ENCODE measurements around the gene CCDC188. TPM values are rescaled to one million over a fixed set of nuclear protein-coding genes. Genes with fewer than 3 reads are reported as not detected.
A peak's percentile ranks its signal among the peaks of the same experiment; 100 is the strongest.

CCDC188 gene
- total and polyA plus RNA-seq, 2 of the 4 experiments (the other 2 are of a cell fraction), result 0.10 TPM; not detected in 1

DNA sequence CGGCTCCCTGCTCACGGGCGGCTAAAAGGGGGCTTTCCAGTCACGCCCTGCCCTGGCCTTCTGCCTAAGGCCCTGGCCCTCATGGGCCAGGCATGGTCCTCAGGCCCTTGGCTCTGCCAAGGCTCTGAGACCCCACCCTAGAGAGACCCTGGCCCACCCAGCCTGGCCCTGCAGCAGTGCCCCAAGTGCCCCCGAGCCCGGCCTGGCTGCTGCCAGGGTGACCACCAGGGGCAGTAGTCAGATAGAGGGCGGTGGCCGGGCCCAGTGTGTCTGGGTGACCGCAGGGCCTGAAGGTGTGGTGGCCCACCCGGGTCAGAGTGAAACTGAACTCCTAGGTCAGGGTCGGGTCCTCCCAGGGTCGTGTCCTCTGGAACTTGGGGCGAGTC lies 29.4 kb upstream of the CCDC188 start:
- Histone ChIP-seq H3K4me3 (ENCODE audit: insufficient read depth, low read depth, low read length) (no peak overlapping the region), H2AK9ac (replicated peaks; ENCODE audit: low read depth, low read length, poor library complexity) (no peak overlapping the region), H3K9me3 (ENCODE audit: control insufficient read depth, insufficient read depth, low read length) (no peaks in the 10 kb centered on the region), H4K5ac (ENCODE audit: low read depth, low read length) (no peak overlapping the region), H3K4me1 (ENCODE audit: control insufficient read depth, insufficient read depth, low read length) (no peaks in the 10 kb centered on the region), H4K20me1 (ENCODE audit: insufficient read depth, low read length) (no peaks in the 10 kb centered on the region), H3K4me2 (ENCODE audit: low read depth, low read length) (no peak overlapping the region), H3K56ac (ENCODE audit: extremely low read depth, insufficient read depth, low read length) (no peak overlapping the region), H3K79me1 (ENCODE audit: low read depth in 1 of 2, low read length in 2 of 2) (no peaks in the 10 kb centered on the region), H4K8ac (ENCODE audit: low read depth in 2 of 2, low read length in 2 of 2) (no peak overlapping the region), H3K14ac (replicated peaks; ENCODE audit: low read depth, low read length) (no peak overlapping the region), H2BK20ac (ENCODE audit: low read depth, low read length) (no peak overlapping the region), H2BK120ac (ENCODE audit: low read depth, low read length) (no peak overlapping the region), H3K18ac (ENCODE audit: low read depth, low read length) (no peak overlapping the region), H3K23ac (ENCODE audit: low read depth, low read length) (no peak overlapping the region), H3K27me3 (ENCODE audit: control insufficient read depth, insufficient read depth, low read length) (peaks cover 40% of the 10 kb centered on the region), H3K36me3 (ENCODE audit: control insufficient read depth, insufficient read depth, low read length) (no peaks in the 10 kb centered on the region), H2AK5ac (ENCODE audit: low read depth, low read length) (no peak overlapping the region), H3K9ac (ENCODE audit: low read depth, low read length) (no peak overlapping the region), H2BK5ac (ENCODE audit: low read depth, low read length, poor library complexity, severe bottlenecking) (no peak overlapping the region), H2AFZ (replicated peaks; ENCODE audit: low read length, poor library complexity) (no peak overlapping the region), H3K4ac (ENCODE audit: low read depth, low read length) (no peak overlapping the region), H3K9me1 (ENCODE audit: insufficient read depth, low read length) (no peaks in the 10 kb centered on the region), H4K91ac (ENCODE audit: insufficient read depth, low read depth, low read length) (no peak overlapping the region), H3K27ac (ENCODE audit: insufficient read depth, low read length) (no peak overlapping the region), H2BK15ac (ENCODE audit: low read depth, low read length) (no peak overlapping the region)
- ATAC-seq (ENCODE audit: low read depth) (no peak), DNase-seq (no peak)
- WGBS, 2 experiments (ENCODE audit: extremely low coverage in 2 of 2, insufficient read length in 1 of 2), result 79% methylated on average over 6 of the region's 13 CpGs; no CpG with 5 or more reads in 1 of the 2 experiments
- dilution Hi-C loops (cut with HindIII; ENCODE audit: low sequenced_read_pairs, unreplicated experiment), result no loop called here
- no TSS peak for BruUV-seq (replicated peaks)
- TF ChIP-seq POLR2A (IDR thresholded peaks at IDR 0.05; ENCODE audit: low read depth, low read length), result no peak
- TF ChIP-seq, protein P1, sequence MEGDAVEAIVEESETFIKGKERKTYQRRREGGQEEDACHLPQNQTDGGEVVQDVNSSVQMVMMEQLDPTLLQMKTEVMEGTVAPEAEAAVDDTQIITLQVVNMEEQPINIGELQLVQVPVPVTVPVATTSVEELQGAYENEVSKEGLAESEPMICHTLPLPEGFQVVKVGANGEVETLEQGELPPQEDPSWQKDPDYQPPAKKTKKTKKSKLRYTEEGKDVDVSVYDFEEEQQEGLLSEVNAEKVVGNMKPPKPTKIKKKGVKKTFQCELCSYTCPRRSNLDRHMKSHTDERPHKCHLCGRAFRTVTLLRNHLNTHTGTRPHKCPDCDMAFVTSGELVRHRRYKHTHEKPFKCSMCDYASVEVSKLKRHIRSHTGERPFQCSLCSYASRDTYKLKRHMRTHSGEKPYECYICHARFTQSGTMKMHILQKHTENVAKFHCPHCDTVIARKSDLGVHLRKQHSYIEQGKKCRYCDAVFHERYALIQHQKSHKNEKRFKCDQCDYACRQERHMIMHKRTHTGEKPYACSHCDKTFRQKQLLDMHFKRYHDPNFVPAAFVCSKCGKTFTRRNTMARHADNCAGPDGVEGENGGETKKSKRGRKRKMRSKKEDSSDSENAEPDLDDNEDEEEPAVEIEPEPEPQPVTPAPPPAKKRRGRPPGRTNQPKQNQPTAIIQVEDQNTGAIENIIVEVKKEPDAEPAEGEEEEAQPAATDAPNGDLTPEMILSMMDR (conservative IDR thresholded peaks at IDR 0.05; ENCODE audit: low read depth, low read length), result peak; percentile 15; the same call in 1 of the 2 replicates
- ChIA-PET CTCF (no interaction called here), POLR2A (ENCODE audit: unreplicated experiment) (no interaction called here)
- intact Hi-C loops (cut with micrococcal nuclease), result no loop called here
- in situ Hi-C loops (cut with MboI; ENCODE audit: low sequenced_read_pairs), result no loop called here
